ENCODE results near the gene SMARCA2.

- TF ChIP-seq TAF1 (IDR thresholded peaks at IDR 0.05; ENCODE audit: low read depth, low read length) (no peak), POLR2AphosphoS5 (IDR thresholded peaks at IDR 0.05; ENCODE audit: low read depth, low read length) (no peak), POLR2A (IDR thresholded peaks at IDR 0.05; ENCODE audit: low read depth, low read length) (no peak), PAX5 (IDR thresholded peaks at IDR 0.05; ENCODE audit: insufficient read depth, low read length, severe bottlenecking) (no peak), SPI1 (IDR thresholded peaks at IDR 0.05; ENCODE audit: low read depth, low read length) (no peak), POU2F2 (IDR thresholded peaks at IDR 0.05; ENCODE audit: low read depth, low read length) (no peak)
These were observed 158.7 kb downstream of the SMARCA2 start for GRCh38 chr9:2173861-2174260.

Measured in GM12891 (cell line).